ENCODE measurements around the gene GMNN. TPM values are rescaled to one million over a fixed set of nuclear protein-coding genes. Genes with fewer than 3 reads are reported as not detected.

GMNN gene
- total RNA-seq, 1 donor from 2014 or later: 20.1 TPM

- no peaks in the 10 kb centered on the region for H3K27me3 Mint-ChIP-seq (ENCODE audit: unreplicated experiment)
- H3K9me3 Mint-ChIP-seq (ENCODE audit: unreplicated experiment): no peaks in the 10 kb centered on the region
- no peak overlapping the region for H3K4me3 Mint-ChIP-seq (ENCODE audit: unreplicated experiment)
- TF ChIP-seq, protein P1, sequence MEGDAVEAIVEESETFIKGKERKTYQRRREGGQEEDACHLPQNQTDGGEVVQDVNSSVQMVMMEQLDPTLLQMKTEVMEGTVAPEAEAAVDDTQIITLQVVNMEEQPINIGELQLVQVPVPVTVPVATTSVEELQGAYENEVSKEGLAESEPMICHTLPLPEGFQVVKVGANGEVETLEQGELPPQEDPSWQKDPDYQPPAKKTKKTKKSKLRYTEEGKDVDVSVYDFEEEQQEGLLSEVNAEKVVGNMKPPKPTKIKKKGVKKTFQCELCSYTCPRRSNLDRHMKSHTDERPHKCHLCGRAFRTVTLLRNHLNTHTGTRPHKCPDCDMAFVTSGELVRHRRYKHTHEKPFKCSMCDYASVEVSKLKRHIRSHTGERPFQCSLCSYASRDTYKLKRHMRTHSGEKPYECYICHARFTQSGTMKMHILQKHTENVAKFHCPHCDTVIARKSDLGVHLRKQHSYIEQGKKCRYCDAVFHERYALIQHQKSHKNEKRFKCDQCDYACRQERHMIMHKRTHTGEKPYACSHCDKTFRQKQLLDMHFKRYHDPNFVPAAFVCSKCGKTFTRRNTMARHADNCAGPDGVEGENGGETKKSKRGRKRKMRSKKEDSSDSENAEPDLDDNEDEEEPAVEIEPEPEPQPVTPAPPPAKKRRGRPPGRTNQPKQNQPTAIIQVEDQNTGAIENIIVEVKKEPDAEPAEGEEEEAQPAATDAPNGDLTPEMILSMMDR (IDR thresholded peaks at IDR 0.05; ENCODE audit: partially characterized antibody, unreplicated experiment): no peak
- H3K4me1 Mint-ChIP-seq (ENCODE audit: low read depth, unreplicated experiment): no peaks in the 10 kb centered on the region
- no peak for DNase-seq
- no peaks in the 10 kb centered on the region for H3K36me3 Mint-ChIP-seq (ENCODE audit: unreplicated experiment)
- no peak overlapping the region for H3K27ac Mint-ChIP-seq (ENCODE audit: unreplicated experiment)
These were observed 54.9 kb downstream of the GMNN start for GRCh38 chr6:24829657-24830056.

DNA sequence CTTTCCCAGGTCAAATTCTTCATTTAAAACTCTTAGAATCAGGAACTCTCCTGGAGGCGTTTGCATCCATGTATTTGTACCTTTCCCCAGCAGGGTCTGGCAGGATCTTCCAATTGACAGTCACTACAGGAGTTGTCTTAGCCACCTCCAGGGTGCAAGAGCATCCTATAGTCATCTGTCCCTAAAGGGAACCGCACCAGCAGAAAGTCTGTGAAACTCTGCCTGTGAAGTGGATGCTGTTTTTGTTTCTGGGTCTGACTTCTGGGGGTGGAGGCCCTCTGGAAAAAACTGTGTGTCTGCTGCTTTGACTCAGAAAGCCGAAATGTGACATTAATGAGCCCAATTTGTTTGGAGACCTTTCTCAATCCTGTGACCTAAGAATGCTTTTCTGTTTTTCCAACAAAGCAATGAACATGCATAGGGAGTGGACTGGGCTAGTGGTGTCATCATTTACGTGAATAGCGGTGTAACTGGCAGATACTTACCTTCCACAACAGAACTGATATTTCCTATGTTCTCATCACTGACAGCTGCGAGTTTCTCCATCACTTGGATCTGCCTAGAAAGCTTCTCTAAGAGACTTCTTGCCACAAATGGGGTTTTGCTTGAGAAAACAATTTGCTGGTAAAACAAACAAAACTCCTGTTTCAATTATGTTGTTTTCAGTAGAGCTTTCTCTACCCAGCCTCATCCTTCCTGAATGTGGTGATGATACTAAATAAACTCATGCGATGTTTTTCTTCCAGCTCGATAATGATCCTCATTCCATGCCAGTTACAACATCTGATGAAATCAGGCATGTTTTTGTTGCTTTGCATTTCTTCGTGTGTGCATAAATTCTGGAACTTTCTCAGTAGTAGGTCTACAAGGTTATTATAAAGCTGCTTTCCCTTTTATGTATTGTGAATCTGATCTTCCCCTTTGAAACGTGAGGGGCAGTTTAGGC is 57.3 kb downstream of the GMNN start:
- Mint-ChIP-seq H3K36me3 (ENCODE audit: unreplicated experiment) (no peaks in the 10 kb centered on the region), H3K9me3 (ENCODE audit: unreplicated experiment) (no peaks in the 10 kb centered on the region), H3K27ac (ENCODE audit: unreplicated experiment) (no peak overlapping the region), H3K27me3 (ENCODE audit: unreplicated experiment) (no peaks in the 10 kb centered on the region), H3K4me1 (ENCODE audit: low read depth, unreplicated experiment) (no peaks in the 10 kb centered on the region), H3K4me3 (ENCODE audit: unreplicated experiment) (no peak overlapping the region)
- TF ChIP-seq, protein P1 (IDR thresholded peaks at IDR 0.05; ENCODE audit: partially characterized antibody, unreplicated experiment): no peak
- DNase-seq: no peak

GRCh38 chr6:24832794-24833193 is 58.1 kb downstream of the GMNN start:
- Mint-ChIP-seq H3K9me3 (ENCODE audit: unreplicated experiment) (no peaks in the 10 kb centered on the region), H3K4me3 (ENCODE audit: unreplicated experiment) (no peak overlapping the region), H3K36me3 (ENCODE audit: unreplicated experiment) (no peaks in the 10 kb centered on the region), H3K27me3 (ENCODE audit: unreplicated experiment) (no peaks in the 10 kb centered on the region), H3K27ac (ENCODE audit: unreplicated experiment) (no peak overlapping the region), H3K4me1 (ENCODE audit: low read depth, unreplicated experiment) (no peaks in the 10 kb centered on the region)
- no peak for DNase-seq
- TF ChIP-seq, protein P1 (IDR thresholded peaks at IDR 0.05; ENCODE audit: partially characterized antibody, unreplicated experiment): no peak

- no peaks in the 10 kb centered on the region for H3K4me1 Mint-ChIP-seq (ENCODE audit: low read depth, unreplicated experiment)
- TF ChIP-seq, protein P1 (IDR thresholded peaks at IDR 0.05; ENCODE audit: partially characterized antibody, unreplicated experiment): no peak
- no peaks in the 10 kb centered on the region for H3K27me3 Mint-ChIP-seq (ENCODE audit: unreplicated experiment)
- no peaks in the 10 kb centered on the region for H3K9me3 Mint-ChIP-seq (ENCODE audit: unreplicated experiment)
- DNase-seq: no peak
- H3K4me3 Mint-ChIP-seq (ENCODE audit: unreplicated experiment): no peak overlapping the region
- no peak overlapping the region for H3K27ac Mint-ChIP-seq (ENCODE audit: unreplicated experiment)
- no peaks in the 10 kb centered on the region for H3K36me3 Mint-ChIP-seq (ENCODE audit: unreplicated experiment)
These were observed 59.1 kb downstream of the GMNN start for GRCh38 chr6:24833711-24834386.

Other genes with a start within 250 kb of the GMNN start
- gene KIAA0319, start 128.7 kb upstream of the GMNN start, total RNA-seq (ENCODE audit: unreplicated experiment): 1.8 TPM
- gene TDP2, start 108.0 kb upstream of the GMNN start, total RNA-seq (ENCODE audit: unreplicated experiment): 56.9 TPM
- gene ACOT13, start 107.9 kb upstream of the GMNN start, total RNA-seq (ENCODE audit: unreplicated experiment): 25.3 TPM
- 155 TPM for gene C6orf62, start 55.8 kb upstream of the GMNN start, total RNA-seq (ENCODE audit: unreplicated experiment)
- 0.54 TPM for gene ARMH2, start 24.0 kb downstream of the GMNN start, total RNA-seq (ENCODE audit: unreplicated experiment)
- gene RIPOR2, start 161.0 kb downstream of the GMNN start, total RNA-seq (ENCODE audit: unreplicated experiment): 82.2 TPM

Data from glutamatergic neuron (in vitro differentiated cells).